Stimulated activated CD8-positive, alpha-beta memory T cell treated with anti-CD3 and anti-CD28 coated beads, Interleukin-2, amount 100 ng/mL, for 1 hour (primary cell): ENCODE data around the gene SNRK.
"Not testable (repeated sequence)": the region's sequence is repeated elsewhere in the genome, so short reads cannot be mapped to it uniquely, and the experiment has no call there.

ENCODE experiments used
- DNase-seq, 2 donors: peaks; one replicate each; pipeline ENCODE4 v3.0.0-alpha.2; 2020; ENCODE audit warnings: low read depth in 2 of 2

SNRK gene

DNA sequence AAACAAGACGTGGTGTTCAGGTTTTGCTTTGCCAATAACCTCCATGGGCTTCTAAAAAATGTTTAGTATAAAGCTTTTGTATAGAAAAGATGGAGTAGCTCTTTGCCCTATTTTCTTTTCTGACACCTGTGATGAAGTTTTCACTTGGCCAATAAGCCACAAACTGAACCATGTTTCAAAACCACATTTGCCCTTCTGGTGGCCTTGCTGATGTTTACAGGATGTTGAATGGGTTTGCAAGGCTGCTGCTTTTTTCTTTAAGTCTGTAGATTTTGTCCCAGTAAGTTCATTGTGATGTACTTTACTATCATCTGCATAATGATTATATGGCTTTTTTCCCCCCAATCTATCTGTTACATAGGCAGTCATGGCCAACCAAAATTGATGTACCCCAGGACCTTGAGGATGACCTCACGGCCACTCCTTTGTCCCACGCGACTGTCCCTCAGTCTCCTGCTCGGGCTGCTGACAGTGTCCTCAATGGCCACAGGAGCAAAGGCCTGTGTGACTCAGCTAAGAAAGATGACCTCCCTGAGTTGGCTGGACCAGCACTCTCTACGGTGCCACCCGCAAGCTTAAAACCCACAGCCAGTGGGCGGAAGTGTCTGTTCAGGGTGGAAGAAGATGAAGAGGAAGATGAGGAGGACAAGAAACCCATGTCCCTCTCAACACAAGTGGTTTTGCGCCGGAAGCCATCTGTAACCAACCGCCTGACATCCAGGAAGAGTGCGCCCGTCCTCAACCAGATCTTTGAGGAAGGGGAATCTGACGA lies 60.8 kb downstream of the SNRK start:
- peak in 1 of 2 donors; percentile 21 for DNase-seq

GRCh38 chr3:43347774-43348173 lies 61.4 kb downstream of the SNRK start:
- DNase-seq: no peak

DNA sequence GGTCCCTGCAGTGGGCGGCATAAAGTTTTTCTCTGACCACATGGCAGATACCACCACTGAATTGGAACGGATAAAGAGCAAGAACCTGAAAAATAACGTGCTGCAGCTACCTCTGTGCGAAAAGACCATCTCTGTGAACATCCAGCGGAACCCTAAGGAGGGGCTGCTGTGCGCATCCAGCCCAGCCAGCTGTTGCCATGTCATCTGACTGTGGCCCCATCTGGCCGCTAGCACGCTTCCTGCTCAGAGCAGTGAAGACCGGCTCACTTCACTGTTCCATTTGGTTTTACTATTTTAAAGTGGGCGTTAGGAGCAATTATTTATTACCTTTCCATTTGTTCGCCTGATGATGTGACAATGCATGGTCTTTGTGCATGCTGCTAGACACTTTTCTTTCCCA lies 62.0 kb downstream of the SNRK start:
- DNase-seq: no peak

GRCh38 chr3:43348852-43349574 lies 62.7 kb downstream of the SNRK start:
- no peak for DNase-seq

DNA sequence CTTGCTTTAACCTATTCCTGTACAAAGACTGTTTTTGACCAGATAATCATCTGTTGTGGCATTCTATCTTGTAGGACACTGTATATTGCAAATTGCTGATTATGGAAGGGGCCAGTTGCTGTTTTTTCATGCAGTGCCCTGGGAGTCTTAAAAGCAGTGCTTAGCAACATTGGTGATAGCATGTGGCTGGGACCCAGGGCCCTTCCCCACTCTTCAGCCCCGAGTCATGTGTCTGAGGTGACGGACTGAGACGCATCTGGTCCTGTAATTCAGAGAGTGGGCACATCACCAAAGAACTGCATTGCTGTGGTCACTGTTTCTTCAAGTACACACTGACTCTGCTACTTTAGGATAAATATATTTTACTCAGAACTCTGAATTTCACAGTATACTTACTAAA lies 63.4 kb downstream of the SNRK start:
- no peak for DNase-seq

DNA sequence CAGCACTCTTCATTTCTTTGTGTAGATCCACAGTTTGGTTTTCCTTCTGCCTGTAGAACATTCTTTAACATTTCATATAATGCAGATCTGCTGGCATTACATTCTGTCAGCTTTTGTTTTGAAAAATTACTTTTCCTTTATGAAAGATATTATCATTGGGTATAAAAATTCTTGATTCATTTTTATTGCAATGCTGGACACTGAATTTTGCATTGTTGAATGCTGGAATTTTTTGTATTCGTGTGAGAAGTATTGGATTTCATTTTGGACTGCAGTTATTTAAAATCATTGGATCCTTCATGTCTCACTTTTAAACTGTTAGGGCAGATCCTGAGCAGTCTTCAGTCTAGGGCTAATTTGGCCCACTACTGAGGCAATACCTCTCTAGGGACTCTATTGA lies 67.1 kb downstream of the SNRK start:
- no peak for DNase-seq

GRCh38 chr3:43353923-43354670 lies 67.8 kb downstream of the SNRK start:
- DNase-seq: no peak

DNA sequence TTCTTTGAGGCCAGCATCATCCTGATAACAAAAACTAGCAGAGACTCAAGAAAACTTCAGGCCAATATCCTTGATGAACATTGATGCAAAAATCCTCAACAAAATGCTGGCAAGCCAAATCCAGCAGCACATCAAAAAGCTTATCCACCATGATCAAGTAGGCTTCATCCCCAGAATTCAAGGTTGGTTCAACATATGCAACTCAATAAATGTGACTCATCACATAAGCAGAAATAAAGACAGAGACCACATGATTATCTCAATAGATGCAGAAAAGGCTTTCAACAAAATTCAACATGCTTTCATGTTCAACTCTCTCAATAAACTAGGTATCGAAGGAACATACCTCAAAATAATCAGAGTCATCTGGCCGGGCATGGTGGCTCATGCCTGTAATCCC lies 69.7 kb downstream of the SNRK start:
- not testable (repeated sequence) for DNase-seq

- DNase-seq: no peak
These were observed 74.7 kb downstream of the SNRK start for GRCh38 chr3:43361077-43361476.

GRCh38 chr3:43362183-43362582 lies 75.8 kb downstream of the SNRK start:
- DNase-seq: no peak

DNA sequence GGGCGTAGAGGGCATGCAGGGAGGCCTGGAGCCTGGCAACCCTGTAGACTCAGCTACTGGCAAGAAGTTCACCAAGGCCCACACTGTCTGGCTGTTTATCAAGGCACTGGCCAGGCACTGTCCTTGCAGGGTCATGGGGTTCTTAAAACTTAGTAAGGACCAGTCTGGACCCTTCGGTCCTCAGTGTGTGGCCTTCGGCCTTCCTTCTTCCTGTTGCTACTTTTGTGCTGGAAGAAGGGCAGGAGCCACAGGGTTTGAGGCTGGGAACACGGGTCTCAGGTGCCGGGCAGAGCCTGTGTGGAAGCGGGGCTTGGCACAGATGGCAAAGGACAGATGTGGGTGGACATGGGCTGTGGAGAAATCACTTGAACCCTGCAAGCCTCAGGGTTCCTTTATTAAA lies 76.6 kb downstream of the SNRK start:
- no peak for DNase-seq

DNA sequence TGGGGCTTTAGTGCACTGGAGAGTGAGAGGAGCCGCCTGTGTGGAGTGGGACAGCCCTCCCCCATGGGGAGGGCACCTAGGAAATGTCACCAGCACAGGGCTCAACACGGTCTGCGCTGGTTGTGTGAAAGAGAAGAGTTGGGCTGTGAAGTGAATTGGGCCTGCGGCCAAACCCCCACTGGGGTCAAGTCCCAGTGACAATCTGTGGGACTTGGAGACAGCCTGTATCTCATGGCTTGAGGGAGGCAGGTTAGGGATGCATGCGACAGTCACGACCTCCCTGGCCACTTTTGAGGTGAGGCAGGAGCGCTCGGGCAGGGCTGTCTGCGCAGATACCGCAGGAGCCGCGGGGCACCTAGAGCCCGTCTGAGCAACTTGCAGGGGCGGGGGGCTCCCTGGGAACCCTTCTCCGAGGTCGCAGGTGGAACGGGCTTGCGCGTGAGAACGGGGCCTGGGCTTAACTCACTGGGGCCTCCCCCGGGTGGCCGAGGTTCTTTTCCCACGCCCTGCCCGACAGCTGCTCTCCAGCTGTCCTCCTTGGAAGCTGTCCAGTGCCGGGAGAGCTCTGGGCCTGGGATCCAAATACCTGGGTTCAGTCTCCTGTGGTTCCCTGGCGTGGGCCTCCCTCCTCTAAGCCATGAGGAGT lies 77.4 kb downstream of the SNRK start:
- no peak for DNase-seq

DNA sequence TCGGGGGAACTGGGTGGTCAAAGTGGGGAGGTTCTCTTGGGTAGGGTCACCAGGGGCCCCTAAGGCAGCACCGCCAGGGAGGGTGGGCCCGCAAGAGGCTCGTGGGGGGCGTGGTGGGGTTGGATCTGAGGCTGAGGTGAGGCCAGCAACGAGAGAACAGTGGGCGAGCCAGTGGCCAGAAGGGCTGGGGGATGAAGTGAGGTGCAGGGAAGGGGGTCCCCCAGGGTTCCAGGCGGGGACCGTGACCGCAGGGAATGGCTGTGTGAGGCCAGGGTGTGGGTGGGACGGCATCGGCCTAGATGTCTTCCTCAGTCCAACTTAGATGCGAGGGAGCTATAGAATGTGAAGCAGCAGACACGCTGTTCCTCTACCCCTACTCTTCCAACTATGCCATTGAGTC lies 78.2 kb downstream of the SNRK start:
- no peak for DNase-seq

DNA sequence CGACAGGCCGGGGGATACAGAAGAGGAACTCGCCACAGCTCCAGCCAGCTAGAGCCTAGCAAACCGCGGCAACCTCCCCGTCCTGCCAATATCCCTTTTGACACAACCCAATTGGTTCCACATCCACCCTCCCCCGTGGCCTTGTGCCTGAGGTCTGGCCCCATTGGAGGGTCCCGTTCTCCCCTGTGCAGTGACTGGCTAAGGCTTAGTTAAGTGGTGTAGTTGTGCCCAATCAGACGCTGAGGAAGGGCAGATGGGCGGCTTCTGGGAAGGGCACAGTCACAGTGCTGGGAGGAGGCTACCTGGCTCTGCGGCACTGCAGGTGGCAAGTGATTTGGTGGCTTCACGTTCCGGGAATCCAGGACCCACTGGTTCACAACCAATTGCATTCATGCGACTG lies 78.6 kb downstream of the SNRK start:
- no peak for DNase-seq

DNA sequence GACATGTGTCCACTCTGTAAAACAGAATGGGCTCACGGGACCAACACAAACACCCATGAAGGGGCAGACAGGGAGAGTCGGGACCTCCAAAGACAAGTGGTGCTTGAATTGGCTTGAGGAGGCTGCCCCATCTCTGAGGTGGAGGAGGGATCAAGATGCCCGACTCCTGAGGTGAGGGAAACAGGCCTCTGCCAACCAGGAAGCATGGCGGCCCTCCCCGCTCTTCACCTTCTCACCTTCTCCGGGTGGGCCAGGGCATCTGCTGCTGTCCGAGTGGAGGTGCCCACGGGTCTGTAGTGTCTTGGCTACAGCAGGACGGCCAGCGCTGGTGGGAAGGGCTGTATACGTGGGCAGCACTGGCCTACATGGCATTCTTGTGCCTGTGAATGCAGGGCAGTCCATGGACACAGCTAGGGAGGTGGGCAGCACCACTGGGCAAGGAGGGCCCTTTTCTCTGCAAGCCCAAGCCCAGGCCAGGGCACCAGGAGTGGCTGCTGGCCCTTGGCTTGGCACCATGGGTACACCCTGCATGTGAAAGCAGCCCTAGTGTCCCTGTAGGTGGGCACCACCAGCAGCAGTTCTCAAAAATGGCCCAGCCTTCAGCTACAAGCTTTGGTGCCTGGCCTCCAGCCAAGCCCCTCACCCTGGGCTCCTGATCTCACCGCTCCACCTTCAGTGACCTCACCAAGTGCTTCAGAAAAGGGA lies 79.4 kb downstream of the SNRK start:
- DNase-seq: no peak

GRCh38 chr3:43366481-43366880 lies 80.1 kb downstream of the SNRK start:
- DNase-seq: no peak

DNA sequence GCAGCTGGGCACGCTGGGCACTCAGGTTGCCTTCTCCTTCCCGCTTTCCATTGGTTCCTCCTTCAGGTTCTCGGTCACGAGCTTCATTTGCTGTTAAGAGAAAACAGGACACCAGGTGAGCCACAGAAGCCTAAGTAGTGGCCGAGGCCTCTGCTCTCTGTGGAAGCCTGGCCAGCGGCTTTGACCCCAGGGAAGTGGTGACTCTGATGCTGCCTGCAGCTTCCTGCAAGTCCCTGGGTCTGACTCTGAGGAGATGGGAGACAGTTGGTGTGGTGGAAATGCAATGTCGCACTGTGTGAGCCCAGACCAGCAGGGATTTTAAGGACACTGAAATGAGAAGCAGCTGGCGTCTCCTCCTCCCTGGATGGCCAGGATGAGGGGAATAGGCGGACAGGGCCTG lies 80.5 kb downstream of the SNRK start:
- DNase-seq: no peak

DNA sequence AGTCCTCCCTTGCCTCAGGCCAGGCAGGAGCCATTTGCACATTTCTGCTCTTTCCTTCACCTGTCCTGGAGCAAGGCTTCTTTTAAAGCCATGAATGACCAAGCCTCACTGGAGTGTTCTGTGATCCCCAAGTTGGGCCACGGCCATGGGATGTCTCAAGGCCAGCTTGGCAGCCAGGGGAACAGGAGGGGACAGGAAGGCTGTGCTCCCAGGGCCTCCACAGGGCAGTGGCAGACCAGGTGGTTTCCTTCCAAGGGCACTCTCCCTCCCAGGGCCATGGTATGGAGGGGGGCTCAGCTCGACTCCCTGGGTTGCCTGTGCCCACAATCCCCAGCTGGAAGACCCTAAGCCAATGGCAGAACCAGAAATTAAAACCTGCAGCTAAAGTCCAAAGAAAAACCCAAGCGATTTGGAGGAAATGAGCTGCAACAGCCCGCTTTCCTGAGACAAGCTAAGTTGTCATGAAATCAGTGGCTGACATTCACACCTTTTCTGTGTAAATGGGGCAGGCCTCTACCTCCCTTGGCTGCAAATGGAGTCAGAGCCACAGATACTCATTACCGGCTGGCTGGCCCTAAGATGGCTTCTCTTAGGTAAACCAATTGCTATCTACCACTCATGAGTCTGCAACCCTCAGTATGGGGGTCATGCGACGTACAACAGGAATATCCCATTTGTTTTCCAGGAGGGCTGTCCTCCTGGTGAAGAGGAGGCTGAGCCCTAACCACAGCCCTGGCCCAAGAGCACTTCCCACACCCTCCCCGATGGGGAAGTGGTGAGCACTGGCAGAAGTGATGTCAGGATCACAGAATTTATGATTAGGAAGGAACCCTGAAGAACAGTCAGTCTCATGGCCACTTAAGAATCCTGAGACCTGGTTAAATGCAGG lies 83.3 kb downstream of the SNRK start:
- DNase-seq: no peak

DNA sequence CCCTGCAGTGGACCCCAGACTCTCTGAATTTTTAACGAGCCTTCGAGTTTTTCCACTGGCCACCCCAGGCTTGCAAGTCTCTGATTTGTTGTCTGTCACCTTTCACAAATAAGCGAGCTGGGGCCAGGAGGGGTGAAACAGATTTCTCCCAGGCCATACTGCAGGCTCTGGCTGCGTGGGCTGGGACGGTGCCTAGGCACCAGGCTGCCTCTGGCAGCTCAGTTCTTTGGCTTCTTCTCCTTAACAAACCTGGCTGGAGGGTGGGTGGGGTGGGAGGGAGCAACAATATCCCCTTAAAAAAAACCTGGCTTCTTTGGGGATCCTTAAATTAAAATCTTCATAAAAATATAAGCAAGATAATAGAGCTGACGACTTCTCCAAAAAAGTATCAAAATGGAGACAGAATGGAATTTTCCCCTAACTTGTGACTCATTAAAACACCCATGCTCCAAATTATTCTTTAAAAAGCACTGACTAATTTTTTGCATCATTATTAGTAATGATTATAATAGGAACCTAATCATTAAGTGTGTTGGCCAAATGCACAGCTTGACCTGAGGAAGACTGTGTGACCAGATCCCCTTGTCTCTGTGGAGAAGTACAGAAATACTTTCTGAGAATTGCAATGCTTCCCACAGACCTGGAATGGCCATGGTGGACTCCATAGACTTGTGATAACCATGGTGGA lies 84.1 kb downstream of the SNRK start:
- no peak for DNase-seq

DNA sequence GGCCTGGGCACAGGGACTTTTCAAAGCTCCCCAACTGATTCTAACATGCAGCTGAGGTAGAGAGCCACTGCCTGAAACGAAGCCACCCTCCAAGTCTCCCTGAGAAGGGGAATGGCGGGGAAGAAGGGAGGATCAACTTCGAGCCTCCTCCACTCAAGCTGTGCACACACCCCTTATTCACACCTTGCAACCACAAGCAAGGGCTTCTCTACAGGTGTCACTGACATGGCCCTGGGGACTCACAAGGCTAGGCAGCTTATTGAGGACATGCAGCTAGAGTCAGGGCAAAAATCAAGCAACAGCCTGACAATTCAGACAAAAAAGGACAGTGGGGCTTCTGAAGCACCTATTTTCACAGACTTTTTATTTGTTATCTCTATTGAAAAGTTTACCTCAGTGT lies 85.2 kb downstream of the SNRK start:
- DNase-seq: no peak
